Epithelial cell of proximal tubule (primary cell): ENCODE data around the gene NFX1. TPM values are rescaled to one million over a fixed set of nuclear protein-coding genes. Genes with fewer than 3 reads are reported as not detected.
"Not testable (repeated sequence)": the region's sequence is repeated elsewhere in the genome, so short reads cannot be mapped to it uniquely, and the experiment has no call there.

Source experiments
- DNase-seq: peaks from one replicate; pipeline ENCODE4 v3.0.0-alpha.2; 2011; ENCODE audit warnings: low read depth
- H3K4me3 ChIP-seq: 2 replicates; pipeline ENCODE4 v1.5.1; 2011; ENCODE audit warnings: low read depth, mild to moderate bottlenecking, low read length
- CTCF ChIP-seq: conservative IDR thresholded peaks from 2 replicates; pipeline ENCODE4 v1.5.1; 2012; ENCODE audit warnings: low read depth, mild to moderate bottlenecking, low read length
- total RNA-seq: library from RNA; depleted of rRNA; stranded (reverse); fragments of >200 nt; gene quantifications from 2 replicates; pipeline ENCODE4 v1.2.3, GENCODE V29; 2015

Gene NFX1
- total RNA-seq, 1 donor from 2014 or later = 15.6 TPM

GRCh38 chr9:33377089-33377715, 86.9 kb downstream of the NFX1 start:
- H3K4me3 ChIP-seq = no peak overlapping the region
- DNase-seq = no peak
- TF ChIP-seq CTCF = no peak

- H3K4me3 ChIP-seq = no peak overlapping the region
- no peak for TF ChIP-seq CTCF
- DNase-seq = no peak
Observed at GRCh38 chr9:33378121-33378795, 87.9 kb downstream of the NFX1 start.

- no peak overlapping the region for H3K4me3 ChIP-seq
- TF ChIP-seq CTCF = no peak
- DNase-seq = no peak
Observed at GRCh38 chr9:33379666-33380389, 89.5 kb downstream of the NFX1 start.

GRCh38 chr9:33380390-33381094, 90.2 kb downstream of the NFX1 start:
- no peak overlapping the region for H3K4me3 ChIP-seq
- DNase-seq = no peak
- TF ChIP-seq CTCF = no peak

- no peak for DNase-seq
- no peak overlapping the region for H3K4me3 ChIP-seq
- no peak for TF ChIP-seq CTCF
Observed at GRCh38 chr9:33381231-33381791, 91.0 kb downstream of the NFX1 start.

GRCh38 chr9:33382397-33382796, 92.1 kb downstream of the NFX1 start:
- not testable (repeated sequence) for DNase-seq, H3K4me3 ChIP-seq

GRCh38 chr9:33383396-33383795, 93.1 kb downstream of the NFX1 start:
- DNase-seq, H3K4me3 ChIP-seq: not testable (repeated sequence)

- not testable (repeated sequence) for DNase-seq, H3K4me3 ChIP-seq
Observed at GRCh38 chr9:33385536-33385935, 95.2 kb downstream of the NFX1 start.

GRCh38 chr9:33385979-33386640, 95.8 kb downstream of the NFX1 start:
- H3K4me3 ChIP-seq, DNase-seq: not testable (repeated sequence)

- not testable (repeated sequence) for DNase-seq, H3K4me3 ChIP-seq
Observed at GRCh38 chr9:33386641-33386996, 96.3 kb downstream of the NFX1 start.

GRCh38 chr9:33386998-33387397, 96.7 kb downstream of the NFX1 start:
- not testable (repeated sequence) for H3K4me3 ChIP-seq, DNase-seq
